GM21390 (cell line): Measurements from ENCODE around the gene ADM2.
"Not testable (repeated sequence)": the region's sequence is repeated elsewhere in the genome, so short reads cannot be mapped to it uniquely, and the experiment has no call there.

Source experiments
- ATAC-seq: cut with Tn5 transposase; IDR thresholded peaks from one replicate; pipeline ENCODE4 v1.9.1; 2021; ENCODE audit not compliant: unreplicated experiment

ADM2 gene

DNA sequence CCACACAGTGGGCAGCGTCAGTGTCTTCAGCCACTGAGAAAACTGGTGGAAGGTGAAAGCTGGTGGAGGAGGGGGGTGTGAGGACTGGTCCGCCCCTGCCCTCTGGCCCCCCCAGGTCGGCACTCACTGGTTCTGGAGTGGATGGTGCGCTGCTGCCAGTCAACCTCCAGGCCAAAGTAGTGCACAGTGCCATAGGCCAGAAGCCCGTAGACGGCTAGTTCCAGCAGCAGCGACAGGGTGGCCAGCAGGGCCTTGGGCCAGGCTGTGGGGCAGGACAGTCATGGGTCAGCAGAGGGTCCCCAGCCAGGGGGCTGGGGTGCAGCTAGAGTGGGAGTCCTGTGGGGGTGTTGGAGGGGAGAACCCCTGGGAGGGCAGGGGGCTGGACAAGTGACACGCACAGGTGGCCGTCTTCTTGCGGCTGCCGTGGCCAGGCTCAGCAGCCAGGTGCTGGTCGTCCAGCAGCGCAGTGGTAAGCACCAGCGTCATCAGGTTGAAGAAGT is 24.0 kb downstream of the ADM2 start:
- no peak for ATAC-seq

DNA sequence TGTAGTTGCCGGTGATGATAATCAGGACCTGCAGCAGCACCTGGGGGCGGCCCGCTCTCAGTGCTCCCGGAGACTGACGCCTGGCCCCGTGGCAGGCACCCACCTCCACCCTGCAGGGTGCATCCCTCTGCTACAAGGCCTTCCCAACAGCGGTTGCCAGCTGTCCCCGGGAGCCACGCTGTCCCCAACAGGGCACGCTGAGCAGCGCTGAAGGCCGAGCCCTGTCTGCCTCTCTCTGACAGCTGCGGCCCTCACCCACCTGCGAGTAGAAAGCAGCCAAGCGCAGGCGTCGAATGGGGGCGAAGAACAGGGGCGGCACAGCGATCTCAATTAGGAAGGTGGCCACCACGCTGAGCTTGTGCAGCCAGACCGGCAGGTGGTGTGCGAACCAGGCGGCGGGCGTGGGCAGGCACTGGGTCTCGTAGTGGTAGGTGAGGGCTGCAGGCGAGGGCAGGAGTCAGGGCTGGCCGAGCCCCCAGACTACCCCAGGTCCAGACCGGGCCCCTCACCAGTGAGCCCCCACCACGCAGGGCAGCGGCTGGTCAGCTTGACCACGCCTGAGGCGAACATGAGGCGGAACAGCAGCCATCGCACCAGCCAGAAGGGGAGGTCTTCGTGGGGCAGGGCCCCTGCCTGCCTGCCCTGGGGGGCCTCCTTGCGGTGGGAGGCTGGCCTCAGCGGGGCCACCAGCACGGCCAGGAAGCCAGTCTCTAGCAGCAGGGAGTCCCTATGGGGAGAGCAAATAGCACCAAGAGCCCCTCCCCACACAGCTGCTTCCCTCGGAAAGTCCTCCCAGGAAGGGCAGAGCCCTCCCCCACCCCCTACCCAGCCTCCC is 24.6 kb downstream of the ADM2 start:
- ATAC-seq = no peak

DNA sequence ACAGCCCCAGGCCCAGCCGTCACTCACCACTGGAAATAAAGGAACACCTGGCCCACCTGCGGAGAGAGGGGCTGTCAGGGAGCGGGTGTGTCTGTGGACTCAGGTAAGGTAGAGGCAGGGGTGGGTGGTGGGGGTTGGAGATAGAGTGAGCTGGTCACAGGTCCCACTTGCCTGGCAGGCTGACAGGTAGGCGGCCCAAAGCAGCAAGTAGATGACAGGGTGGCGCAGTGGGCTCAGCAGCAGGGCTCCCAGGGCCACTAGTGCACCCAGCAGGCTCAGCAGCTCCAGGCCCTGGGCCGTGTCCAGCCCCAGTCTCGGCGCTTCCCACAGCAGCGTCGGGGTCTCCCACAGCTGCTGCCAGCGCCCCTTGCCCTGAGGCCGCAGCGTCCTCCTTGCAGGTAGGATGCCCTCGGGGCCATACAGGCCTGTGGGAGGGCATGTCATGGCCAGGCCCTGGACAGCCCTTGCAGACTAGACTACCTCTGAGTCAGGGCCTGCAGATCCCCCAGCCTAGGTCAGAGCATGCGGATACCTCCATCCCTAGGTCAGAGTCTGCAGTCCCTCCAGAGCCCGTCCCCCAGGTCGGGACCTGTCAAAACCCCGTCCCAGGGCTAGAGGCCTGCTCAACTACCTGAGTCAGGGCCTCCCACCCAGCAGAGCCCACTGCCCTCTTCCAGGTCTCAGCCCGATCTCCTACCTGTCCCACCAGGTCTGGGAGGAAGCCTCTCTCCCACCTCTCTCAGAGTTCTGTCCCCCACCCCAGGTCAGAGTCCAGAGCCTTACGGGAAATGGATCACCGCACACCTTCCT is 25.5 kb downstream of the ADM2 start:
- ATAC-seq = peak; percentile 2

DNA sequence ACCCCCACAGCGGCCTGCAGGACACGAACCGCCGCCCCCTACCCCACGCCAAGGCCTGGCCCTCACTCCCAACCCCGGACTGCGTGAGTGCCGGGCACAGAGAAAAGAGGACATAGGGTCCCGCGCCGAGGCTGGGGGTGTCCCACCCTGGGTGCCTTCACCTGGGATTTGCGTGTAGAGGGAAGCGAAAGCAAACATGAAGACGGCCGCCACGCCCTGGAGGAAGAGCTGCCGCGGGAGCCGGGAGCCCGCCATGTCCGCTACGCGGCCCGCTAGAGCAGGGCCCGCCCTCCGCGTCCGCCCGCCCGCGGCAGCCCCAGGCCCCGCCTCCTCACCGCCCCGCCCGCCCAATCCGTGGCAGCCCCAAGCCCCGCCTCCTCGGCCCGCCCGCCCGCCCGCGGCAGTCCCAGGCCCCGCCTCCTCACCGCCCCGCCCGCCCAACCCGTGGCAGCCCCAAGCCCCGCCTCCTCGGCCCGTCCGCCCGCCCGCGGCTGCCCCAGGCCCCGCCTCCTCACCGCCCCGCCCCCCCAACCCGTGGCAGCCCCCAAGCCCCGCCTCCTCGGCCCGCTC is 26.2 kb downstream of the ADM2 start, which contains the start of gene LMF2:
LMF2 (minus strand) TSS at position 282 of the 570 bp plus-strand sequence; CDS start at position 255, 27 bp downstream.
- peak; percentile 53 for ATAC-seq

DNA sequence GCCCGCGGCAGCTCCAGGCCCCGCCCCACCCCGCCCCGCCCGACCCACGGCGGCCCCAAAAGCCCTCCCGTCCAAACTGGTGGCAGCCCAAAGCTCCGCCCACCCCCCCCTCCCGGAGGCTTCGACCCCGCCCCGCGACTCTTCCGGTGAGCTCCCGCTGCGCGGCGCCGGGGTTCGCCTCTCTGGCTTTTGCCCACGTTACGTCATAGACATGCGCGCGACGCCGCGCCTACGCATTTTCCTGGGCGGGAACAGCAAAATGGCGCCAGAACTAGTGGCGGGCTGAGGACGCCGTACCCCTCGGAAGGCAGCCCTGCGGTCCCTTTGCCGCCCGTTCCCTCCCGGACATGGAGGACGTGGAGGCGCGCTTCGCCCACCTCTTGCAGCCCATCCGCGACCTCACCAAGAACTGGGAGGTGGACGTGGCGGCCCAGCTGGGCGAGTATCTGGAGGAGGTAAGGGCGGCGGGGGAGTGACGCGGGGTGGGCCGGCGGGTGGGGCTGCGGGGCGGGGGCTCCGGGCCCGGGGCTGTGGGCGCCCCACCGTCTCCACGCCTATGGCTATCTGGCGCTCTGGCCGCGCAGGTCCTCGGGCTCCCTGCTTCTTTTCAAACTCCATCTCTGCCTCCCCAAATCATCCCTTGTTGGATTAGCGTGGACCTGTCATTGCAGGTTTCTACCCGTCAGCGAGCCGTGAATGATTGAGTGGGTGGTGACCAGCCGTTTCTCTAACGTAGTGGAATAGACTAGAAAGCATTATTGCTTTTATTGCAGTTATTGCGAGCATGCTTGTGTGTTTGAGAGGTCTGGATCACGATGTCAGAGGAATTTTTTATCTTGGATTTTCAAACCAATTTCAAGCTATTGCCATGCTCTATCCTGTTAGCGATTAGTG is 26.9 kb downstream of the ADM2 start, which contains the start of gene NCAPH2:
NCAPH2 (plus strand) TSS at position 234 of the 894 bp plus-strand sequence; CDS start at position 348, 114 bp downstream.
- ATAC-seq = peak; percentile 61

DNA sequence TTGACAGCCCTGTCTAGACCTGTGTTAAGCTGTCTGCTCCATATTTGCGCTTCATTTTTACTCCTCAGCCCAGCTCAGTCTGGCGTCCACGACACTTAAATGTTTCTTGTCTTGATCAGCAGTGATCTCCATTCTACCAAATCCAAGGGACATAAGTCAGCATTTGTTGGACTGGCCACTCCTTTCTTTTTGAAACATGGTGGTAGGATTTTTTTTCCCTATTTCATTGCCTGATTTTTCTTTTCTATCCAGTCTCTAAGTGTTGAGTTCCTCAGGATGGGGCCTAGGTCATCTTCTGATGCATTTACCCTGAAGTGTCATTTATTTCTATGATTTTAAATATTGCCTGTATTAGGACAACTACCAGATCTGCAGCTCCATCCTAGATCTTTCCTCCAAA is 27.6 kb downstream of the ADM2 start:
- ATAC-seq = no peak

DNA sequence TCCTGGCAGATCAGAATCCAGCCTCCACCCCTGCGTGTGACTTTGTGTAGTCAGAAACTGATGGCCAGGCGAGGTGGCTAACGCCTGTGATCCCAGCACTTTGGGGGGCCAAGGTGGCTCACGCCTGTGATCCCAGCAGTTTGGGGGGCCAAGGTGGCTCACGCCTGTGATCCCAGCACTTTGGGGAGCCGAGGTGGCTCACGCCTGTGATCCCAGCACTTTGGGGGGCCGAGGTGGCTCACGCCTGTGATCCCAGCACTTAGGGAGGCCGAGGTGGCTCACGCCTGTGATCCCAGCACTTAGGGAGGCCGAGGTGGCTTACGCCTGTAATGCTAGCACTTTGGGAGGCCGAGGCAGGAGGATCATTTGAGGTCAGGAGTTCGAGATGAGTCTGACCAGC is 31.8 kb downstream of the ADM2 start:
- no peak for ATAC-seq

DNA sequence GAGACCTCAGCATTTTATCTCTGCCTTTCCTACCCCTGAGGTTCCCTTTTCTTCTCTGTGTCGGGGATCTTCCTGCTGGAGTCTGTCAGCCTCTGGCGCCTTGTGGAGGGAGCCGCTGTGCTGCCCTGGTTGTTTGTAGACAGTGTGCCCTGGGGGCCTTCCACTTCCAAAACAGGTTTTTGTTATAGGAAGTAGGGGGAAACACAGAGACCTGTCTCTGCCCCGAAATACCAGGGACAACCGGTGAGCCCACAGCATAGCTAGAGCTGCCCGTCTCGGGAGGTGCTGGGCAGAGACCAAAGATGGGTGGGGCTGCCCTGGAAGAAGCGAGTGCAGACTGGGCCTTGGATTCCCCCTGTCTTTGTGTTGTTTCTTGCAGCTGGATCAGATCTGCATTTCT is 34.7 kb downstream of the ADM2 start:
- no peak for ATAC-seq

DNA sequence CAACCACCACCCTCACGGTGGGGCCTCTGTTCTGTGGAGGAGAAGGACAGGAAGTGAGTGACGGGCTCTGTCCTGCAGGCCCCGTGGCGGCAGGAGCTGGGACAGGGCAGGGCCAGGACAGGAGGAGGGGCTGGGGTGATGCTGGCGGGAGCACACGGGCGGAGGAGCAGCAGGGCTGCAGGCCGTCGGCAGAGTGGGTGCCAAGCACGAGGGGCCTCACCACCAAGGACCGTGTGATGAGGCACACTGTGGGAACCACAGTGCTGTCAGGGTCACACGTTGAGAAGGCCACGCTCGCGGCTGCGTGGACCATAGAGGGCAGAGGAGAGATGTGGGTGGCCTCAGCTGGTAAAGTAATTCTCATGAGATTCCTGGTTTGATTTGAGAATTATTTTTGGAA is 35.5 kb downstream of the ADM2 start:
- no peak for ATAC-seq

DNA sequence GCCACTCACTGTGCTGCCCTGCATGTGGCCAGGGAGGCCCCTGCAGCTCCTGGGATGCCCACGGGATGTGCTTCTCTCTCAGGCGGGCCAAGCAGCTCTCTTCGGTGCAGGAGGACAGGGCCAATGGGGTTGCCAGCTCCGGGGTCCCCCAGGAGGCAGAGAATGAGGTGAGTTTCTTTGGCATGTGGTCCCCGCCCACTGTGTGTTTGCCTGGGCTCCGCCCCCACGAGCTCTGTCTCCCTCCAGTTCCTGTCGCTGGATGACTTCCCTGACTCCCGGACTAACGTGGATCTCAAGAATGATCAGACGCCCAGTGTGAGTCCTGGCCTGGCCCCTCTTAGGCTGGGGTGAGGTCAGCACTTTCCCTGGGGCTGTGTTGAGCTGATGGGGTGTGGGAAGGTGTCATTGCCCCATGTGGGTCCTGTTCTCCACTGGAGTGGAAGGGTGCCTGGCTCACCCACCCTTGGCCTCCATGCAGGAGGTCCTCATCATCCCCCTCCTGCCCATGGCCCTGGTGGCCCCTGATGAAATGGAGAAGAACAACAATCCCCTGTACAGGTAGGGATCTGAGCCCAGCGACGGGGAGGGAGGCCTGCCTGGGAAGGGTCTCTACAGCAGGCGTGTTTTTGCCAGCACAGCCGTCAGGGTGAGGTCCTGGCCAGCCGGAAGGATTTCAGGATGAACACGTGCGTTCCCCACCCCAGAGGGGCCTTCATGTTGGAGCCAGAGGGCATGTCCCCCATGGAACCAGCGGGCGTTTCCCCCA is 36.3 kb downstream of the ADM2 start:
- no peak for ATAC-seq

DNA sequence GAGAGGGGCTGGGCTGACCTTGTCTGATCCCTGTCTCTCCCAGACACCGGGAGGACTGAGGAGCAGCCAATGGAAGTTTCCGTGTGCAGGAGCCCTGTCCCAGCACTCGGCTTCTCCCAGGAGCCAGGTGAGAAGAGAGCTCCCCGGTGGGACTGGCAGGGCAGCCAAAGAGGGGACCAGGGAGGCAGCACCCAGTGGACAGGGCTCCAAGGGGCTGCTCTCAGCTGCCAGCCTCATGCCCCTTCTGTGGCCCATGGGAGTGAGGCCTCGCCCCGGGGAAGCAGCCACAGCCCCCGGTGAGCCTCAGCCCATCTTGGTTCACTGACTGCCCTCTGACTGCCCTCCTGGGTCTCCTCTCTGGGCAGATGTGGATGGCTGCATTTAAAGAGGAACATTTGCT is 37.3 kb downstream of the ADM2 start:
- no peak for ATAC-seq

DNA sequence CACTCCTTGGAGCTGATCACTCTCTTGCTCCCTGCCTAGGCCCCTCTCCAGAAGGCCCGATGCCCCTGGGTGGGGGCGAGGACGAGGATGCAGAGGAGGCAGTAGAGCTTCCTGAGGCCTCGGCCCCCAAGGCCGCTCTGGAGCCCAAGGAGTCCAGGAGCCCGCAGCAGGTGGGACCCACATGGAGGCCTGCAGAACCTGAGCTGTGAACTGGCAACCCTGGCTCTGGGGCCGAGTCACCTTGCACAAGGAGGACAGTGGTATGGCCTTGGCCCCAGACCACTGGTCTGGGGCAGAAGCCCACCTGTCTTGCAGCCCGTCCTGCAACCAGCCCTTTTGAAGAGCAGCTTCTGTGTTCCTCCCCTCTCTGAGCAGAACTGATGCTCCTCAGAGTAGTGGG is 37.8 kb downstream of the ADM2 start:
- ATAC-seq = no peak

DNA sequence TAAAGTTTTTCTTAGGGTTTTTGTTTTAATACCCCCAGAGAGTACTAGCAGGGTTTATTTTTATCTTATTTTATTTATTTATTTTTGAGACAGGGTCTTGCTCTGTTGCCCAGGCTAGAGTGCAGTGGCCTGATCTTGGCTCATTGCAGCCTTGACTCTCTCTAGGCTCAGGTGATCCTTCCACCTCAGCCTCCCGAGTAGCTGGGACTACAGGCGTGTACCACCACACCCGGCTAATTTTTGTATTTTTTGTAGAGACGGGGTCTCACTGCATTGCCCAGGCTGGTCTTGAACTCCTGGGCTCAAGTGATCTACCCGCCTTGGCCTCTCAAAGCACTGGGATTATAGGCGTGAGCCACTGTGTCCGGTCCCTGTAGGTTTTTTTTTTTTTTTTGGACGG is 38.8 kb downstream of the ADM2 start:
- not testable (repeated sequence) for ATAC-seq

DNA sequence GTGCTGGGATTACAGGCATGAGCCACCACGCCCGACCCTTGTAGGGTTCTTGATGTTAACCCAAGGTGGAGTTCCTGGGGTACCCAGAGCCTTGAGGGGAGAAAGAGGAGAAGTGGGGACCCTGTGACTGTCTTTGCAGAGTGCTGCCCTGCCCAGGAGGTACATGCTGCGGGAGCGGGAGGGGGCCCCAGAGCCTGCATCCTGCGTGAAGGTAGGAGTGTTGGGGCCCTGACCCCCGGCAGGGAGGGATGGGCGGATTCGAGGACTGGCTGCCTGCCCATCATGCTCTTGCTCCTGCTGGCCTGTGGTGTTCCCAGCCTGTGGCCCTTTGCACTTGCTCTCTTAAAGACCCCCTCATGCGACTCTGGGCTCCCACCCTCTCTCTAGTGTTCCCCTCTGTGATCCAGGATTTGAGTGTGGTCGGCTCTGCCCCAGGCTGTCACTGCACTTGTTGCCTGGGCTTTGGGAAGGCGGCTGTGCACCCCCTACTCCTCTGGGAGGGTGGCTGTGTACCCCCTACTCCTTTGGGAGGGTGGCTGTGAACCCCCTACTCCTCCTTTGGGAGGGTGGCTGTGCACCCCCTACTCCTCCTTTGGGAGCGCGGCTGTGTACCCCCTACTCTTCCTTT is 39.6 kb downstream of the ADM2 start:
- no peak for ATAC-seq

DNA sequence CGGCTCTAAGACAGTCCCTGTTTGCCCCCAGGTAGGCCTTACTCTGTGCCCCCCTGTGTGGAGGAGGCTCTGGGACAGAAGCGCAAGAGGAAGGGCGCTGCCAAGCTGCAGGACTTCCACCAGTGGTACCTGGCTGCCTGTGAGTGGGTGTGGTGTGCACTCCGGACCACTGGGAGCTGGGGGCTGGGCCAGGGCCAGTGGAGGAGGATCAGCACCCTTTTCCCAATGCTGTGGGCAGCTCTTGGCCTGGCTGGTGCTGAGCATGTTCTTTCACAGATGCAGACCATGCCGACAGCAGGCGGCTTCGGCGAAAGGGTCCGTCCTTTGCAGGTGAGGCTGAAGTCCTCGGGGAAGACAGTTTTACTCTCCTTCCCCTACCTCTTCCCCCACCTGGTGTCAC is 40.4 kb downstream of the ADM2 start:
- ATAC-seq = no peak

DNA sequence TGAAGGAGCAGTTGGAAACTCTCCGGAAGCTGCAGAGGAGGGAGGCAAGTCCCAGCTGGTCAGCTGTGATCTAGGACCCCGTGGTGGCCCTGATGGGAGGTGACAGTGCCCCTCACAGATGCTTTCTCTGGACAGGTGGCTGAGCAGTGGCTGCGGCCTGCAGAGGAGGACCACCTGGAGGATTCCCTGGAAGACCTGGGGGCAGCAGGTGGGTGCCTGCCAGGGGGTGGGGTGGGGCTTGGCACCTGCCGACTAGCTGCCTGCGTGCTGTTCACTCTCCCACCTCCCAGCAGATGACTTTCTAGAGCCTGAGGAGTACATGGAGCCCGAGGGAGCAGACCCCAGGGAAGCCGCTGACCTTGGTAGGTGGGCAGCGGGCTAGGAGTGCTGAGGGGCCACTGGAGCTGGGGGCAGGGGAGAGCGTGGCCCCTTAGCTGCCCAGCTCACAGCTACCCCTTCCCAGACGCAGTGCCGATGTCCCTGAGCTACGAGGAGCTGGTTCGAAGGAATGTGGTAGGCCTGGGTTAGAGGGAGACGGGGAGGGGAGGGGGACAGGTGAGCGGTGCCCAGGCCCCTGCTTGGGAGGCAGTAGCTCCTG is 41.0 kb downstream of the ADM2 start:
- no peak for ATAC-seq

DNA sequence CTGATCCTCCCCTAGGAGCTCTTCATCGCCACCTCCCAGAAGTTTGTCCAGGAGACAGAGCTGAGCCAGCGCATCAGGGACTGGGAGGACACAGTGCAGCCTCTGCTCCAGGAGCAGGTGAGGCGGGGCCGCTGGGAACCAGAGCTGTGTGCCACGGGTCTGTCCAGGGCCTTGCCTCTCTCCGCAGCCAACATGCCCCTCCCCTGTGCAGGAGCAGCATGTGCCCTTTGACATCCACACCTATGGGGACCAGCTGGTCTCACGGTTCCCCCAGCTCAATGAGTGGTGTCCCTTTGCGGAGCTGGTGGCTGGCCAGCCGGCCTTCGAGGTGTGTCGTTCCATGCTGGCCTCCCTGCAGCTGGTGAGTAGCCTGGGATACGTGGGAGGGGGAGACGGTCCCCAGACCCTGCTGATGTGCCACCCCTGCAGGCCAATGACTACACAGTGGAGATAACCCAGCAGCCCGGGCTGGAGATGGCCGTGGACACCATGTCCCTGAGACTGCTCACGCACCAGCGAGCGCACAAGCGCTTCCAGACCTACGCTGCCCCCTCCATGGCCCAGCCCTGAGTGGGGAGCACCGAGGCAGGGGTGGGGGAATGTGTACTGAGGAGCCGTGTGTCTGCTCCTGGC is 41.6 kb downstream of the ADM2 start:
- no peak for ATAC-seq

DNA sequence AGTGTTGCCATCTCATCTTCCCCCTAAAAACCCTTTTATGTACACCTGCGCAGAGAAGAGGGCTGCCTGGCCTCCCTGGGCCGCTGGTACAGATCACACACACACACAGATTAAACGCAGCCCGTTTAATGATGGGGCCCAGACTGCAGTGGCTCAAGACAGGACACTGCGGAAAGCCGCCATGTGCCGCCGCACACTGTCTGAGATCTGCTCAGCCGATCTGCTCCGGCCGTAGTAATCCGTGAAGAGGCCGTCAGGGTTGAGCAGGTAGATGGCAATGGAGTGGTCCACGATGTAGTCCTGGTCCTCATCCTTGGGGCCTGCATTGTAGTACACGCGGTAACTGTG is 42.1 kb downstream of the ADM2 start:
- no peak for ATAC-seq
